GM12878 (cell line): ENCODE results near the gene GABRB1. TPM values are rescaled to one million over a fixed set of nuclear protein-coding genes. Genes with fewer than 3 reads are reported as not detected.

ENCODE experiments used
- ATAC-seq: fragments of 200-7000 bp; cut with Tn5 transposase; 3 replicates; pipeline ENCODE4 v1.9.1; 2020; ENCODE audit warnings: mild to moderate bottlenecking, moderate library complexity
- BruUV-seq: library from RNA; stranded (reverse); fragments of 400-500 nt; replicated peaks from 2 replicates; lab custom pipeline; 2021; lab: Mats Ljungman, UMichigan
- CTCF ChIA-PET: fragments of 300-600 bp; sonication (Branson Sonifier 250); formaldehyde crosslinking; extraction: SDS; loops from one replicate; lab custom pipeline; 2021; ENCODE audit warnings: inconsistent platforms; lab: Yijun Ruan, JAX
- POLR2A ChIA-PET: fragments of 350-600 bp; formaldehyde crosslinking; extraction: SDS; loops from one replicate; lab custom pipeline; 2021; ENCODE audit warnings: inconsistent platforms; lab: Charles Lee
- RAD21 ChIA-PET: fragments of 300-600 bp; sonication (Branson Sonifier 250); formaldehyde crosslinking; loops from one replicate; lab custom pipeline; 2023; ENCODE audit warnings: antibody characterized with exemption; ENCODE audit not compliant: unreplicated experiment; lab: Charles Lee
- SMC1A ChIA-PET: fragments of 300-600 bp; sonication (Branson Sonifier 250); formaldehyde crosslinking; loops from one replicate; lab custom pipeline; 2023; ENCODE audit not compliant: unreplicated experiment, uncharacterized antibody; lab: Charles Lee
- DNase-seq: peaks from one replicate; pipeline ENCODE4 v3.0.0-alpha.2; 2011; ENCODE audit warnings: low read depth, low spot score
- FAIRE-seq: peaks from 3 replicates; lab custom pipeline; 2011; peaks lifted over from hg19 to GRCh38; lab: Jason Lieb, UNC
- H2AFZ ChIP-seq: 2 replicates; pipeline ENCODE4 v1.6.0; 2011; ENCODE audit warnings: low read depth, low read length, control low read depth; ENCODE audit not compliant: control insufficient read depth
- H3K27ac ChIP-seq: 2 replicates; pipeline ENCODE4 v1.5.1; 2011; ENCODE audit warnings: control low read depth; ENCODE audit not compliant: control insufficient read depth, insufficient read depth
- H3K27me3 ChIP-seq, 2 experiments: replicated peaks in 1 of 2; 2 replicates each; pipeline versions ENCODE4 v1.6.0 to v1.6.1; 2011; ENCODE audit warnings: low read length in 1 of 2; ENCODE audit not compliant: control insufficient read depth in 2 of 2, insufficient read depth in 2 of 2
- H3K36me3 ChIP-seq, 2 experiments: 2 replicates each; pipeline ENCODE4 v1.5.1; 2011; ENCODE audit warnings: low read length in 1 of 2; ENCODE audit not compliant: control insufficient read depth in 2 of 2, insufficient read depth in 2 of 2
- H3K4me1 ChIP-seq: 2 replicates; pipeline ENCODE4 v1.6.1; 2011; ENCODE audit warnings: mild to moderate bottlenecking, low read length, moderate library complexity, mixed read lengths; ENCODE audit not compliant: control insufficient read depth, insufficient read depth
- H3K4me2 ChIP-seq: 2 replicates; pipeline ENCODE4 v1.6.0; 2011; ENCODE audit warnings: control low read depth; ENCODE audit not compliant: control insufficient read depth, insufficient read depth
- H3K4me3 ChIP-seq: fragments of 200-600 bp; sonication (generic); 2 replicates; pipeline ENCODE4 v1.5.1; 2016
- H3K79me2 ChIP-seq: 2 replicates; pipeline ENCODE4 v1.6.0; 2011; ENCODE audit warnings: low read length; ENCODE audit not compliant: control insufficient read depth, insufficient read depth
- H3K9ac ChIP-seq: 2 replicates; pipeline ENCODE4 v1.8.0; 2011; ENCODE audit warnings: low read length, control low read depth, mixed read lengths; ENCODE audit not compliant: control insufficient read depth, insufficient read depth
- H3K9me3 ChIP-seq: replicated peaks from 3 replicates; pipeline ENCODE4 v1.5.1; 2011; ENCODE audit warnings: mild to moderate bottlenecking, low read length; ENCODE audit not compliant: control insufficient read depth, insufficient read depth
- H4K20me1 ChIP-seq: 2 replicates; pipeline ENCODE4 v1.6.0; 2011; ENCODE audit not compliant: control insufficient read depth, insufficient read depth
- CEBPB ChIP-seq, 2 experiments: fragments of 150-350 bp in 1 of 2; IDR thresholded peaks; 2 replicates each; pipeline ENCODE4 v1.6.1; 2012 to 2014; ENCODE audit warnings: low read depth in 2 of 2, low read length in 2 of 2, borderline replicate concordance in 1 of 2, inconsistent platforms in 1 of 2
- CEBPZ ChIP-seq: fragments of 150-350 bp; IDR thresholded peaks from 2 replicates; pipeline ENCODE4 v1.6.1; 2016; ENCODE audit warnings: low read depth, low read length
- FOS ChIP-seq: IDR thresholded peaks from 3 replicates; pipeline ENCODE4 v1.6.1; 2011; ENCODE audit warnings: borderline replicate concordance; ENCODE audit not compliant: insufficient read length; ENCODE audit errors: extremely low read depth
- JUNB ChIP-seq: IDR thresholded peaks from 2 replicates; pipeline ENCODE4 v1.6.1; 2016; ENCODE audit warnings: antibody characterized with exemption, mild to moderate bottlenecking
- MLLT1 ChIP-seq: fragments of 450-650 bp; IDR thresholded peaks from 2 replicates; pipeline ENCODE4 v1.6.1; 2016; ENCODE audit warnings: mild to moderate bottlenecking
- POLR2AphosphoS5 ChIP-seq: IDR thresholded peaks from 2 replicates; pipeline ENCODE4 v1.6.1; 2011; ENCODE audit warnings: mild to moderate bottlenecking, low read length, inconsistent platforms
- RAD21 ChIP-seq: IDR thresholded peaks from 2 replicates; pipeline ENCODE4 v1.6.1; 2011; ENCODE audit warnings: mild to moderate bottlenecking, low read depth, low read length, moderate library complexity; ENCODE audit not compliant: insufficient read depth
- SREBF2 ChIP-seq: IDR thresholded peaks from 2 replicates; pipeline ENCODE4 v1.6.1; 2012; ENCODE audit warnings: mild to moderate bottlenecking, low read length
- TAF1 ChIP-seq: IDR thresholded peaks from 2 replicates; pipeline ENCODE4 v1.6.1; 2011; ENCODE audit warnings: mild to moderate bottlenecking, low read depth, low read length, borderline replicate concordance
- WGBS: methylation state at CpG from one replicate; pipeline ENCODE4 v1.1.6; 2016; ENCODE audit warnings: low lambda C conversion rate; ENCODE audit not compliant: insufficient replicate concordance, insufficient coverage; ENCODE audit errors: missing lambda C conversion rate; 5-methylcytosine and 5-hydroxymethylcytosine counted together
- in situ Hi-C: fragments of 300-500 bp; cut with MboI; formaldehyde crosslinking; loops from 9 replicates; pipeline ENCODE4 v1.14.3; 2018; ENCODE audit warnings: mixed read lengths
- intact Hi-C: fragments of 100-400 bp; cut with micrococcal nuclease; formaldehyde crosslinking; loops from one replicate; pipeline ENCODE4 v1.14.2; 2022; ENCODE audit not compliant: unreplicated experiment
- polyA plus RNA-seq, 11 experiments: library from polyadenylated mRNA; depleted of rRNA in 4 of 11; unstranded in 6 of 11; stranded (reverse) in 5 of 11; fragments of >200 nt; fragmentation: Nextera tagmentation in 4 of 11; fragmentation: Illumina TruSeq in 1 of 11; extraction: Ambion mirVana in 4 of 11; extraction: Trizol in 1 of 11; gene quantifications; 1 replicate in 1 of 11; 2 replicates in 10 of 11; pipeline versions ENCODE4 v1.2.1 to v1.2.3, GENCODE V29; 2011 to 2016; ENCODE audit warnings: inconsistent platforms in 2 of 11, missing spikeins in 2 of 11, low read depth in 1 of 11
- total RNA-seq, 4 experiments: library from RNA; depleted of rRNA in 3 of 4; stranded (reverse); fragments of >200 nt in 3 of 4; fragmentation: Illumina TruSeq in 1 of 4; extraction: Trizol in 1 of 4; gene quantifications; 2 replicates each; pipeline versions ENCODE4 v1.2.1 to v1.2.3, GENCODE V29; 2013 to 2021

The GABRB1 gene
- total and polyA plus RNA-seq, 10 of the 15 experiments (the other 5 are each of a cell fraction or from before 2014, with no cell fraction given) = 0.13 to 0.92 TPM; not detected in 8

- TF ChIP-seq SREBF2 (no peak), TAF1 (no peak)
Observed at GRCh38 chr4:47032405-47033106, 1.2 kb downstream of the GABRB1 start (continued).

GRCh38 chr4:47038263-47038662 is 6.9 kb downstream of the GABRB1 start:
- TF ChIP-seq JUNB = no peak
- POLR2A ChIA-PET = no interaction called here
- Histone ChIP-seq H3K79me2 (no peaks in the 10 kb centered on the region), H3K4me3 (no peak overlapping the region), H2AFZ (no peak overlapping the region), H4K20me1 (no peaks in the 10 kb centered on the region), H3K27me3 (no peaks in the 10 kb centered on the region; a peak in 1 of 4 replicates), H3K4me1 (no peaks in the 10 kb centered on the region), H3K4me2 (no peak overlapping the region), H3K27ac (no peak overlapping the region), H3K36me3 (no peaks in the 10 kb centered on the region), H3K9ac (no peak overlapping the region), H3K9me3 (no peaks in the 10 kb centered on the region)
- BruUV-seq = no TSS peak
- RAD21 ChIA-PET = interaction anchor here (1.6 kb wide), 1 partner anchor 82 kb away, joined by 3 read pairs; no protein-coding TSS in a partner anchor
- in situ Hi-C loops (no loop called here), intact Hi-C loops (no loop called here)
- DNase-seq (no peak), ATAC-seq (no peak), FAIRE-seq (no peak)
- CTCF ChIA-PET = interaction anchor here (3.0 to 6.3 kb wide), 2 partner anchors 84 to 105 kb away, joined by 14 to 79 read pairs; no protein-coding TSS in a partner anchor
- 52% methylated on average over 1 of the region's 1 CpG for WGBS
- SMC1A ChIA-PET = interaction anchor here (1.3 to 1.7 kb wide), 3 partner anchors 38 to 95 kb away, joined by 3 to 4 read pairs (median 3); no protein-coding TSS in a partner anchor

- Histone ChIP-seq H3K27ac (no peak overlapping the region), H3K4me1 (no peaks in the 10 kb centered on the region), H3K4me2 (no peak overlapping the region), H3K4me3 (no peak overlapping the region), H2AFZ (no peak overlapping the region), H3K27me3 (no peaks in the 10 kb centered on the region; a peak in 1 of 4 replicates), H3K9me3 (no peaks in the 10 kb centered on the region), H3K36me3 (no peaks in the 10 kb centered on the region), H3K9ac (no peak overlapping the region), H4K20me1 (no peaks in the 10 kb centered on the region), H3K79me2 (no peaks in the 10 kb centered on the region)
- RAD21 ChIA-PET = interaction anchor here (1.0 kb wide), 1 partner anchor 82 kb away, joined by 5 read pairs; no protein-coding TSS in a partner anchor
- 32% methylated on average over 3 of the region's 3 CpGs for WGBS
- POLR2A ChIA-PET = no interaction called here
- in situ Hi-C loops (no loop called here), intact Hi-C loops (no loop called here)
- no peak for FAIRE-seq
- CTCF ChIA-PET = interaction anchor here (1.6 to 2.1 kb wide), 2 partner anchors 79 to 81 kb away, joined by 5 to 7 read pairs; no protein-coding TSS in a partner anchor
- BruUV-seq = no TSS peak
- SMC1A ChIA-PET = interaction anchor here (0.6 to 1.8 kb wide), 7 partner anchors 9 to 196 kb away, joined by 3 to 8 read pairs (median 3); no protein-coding TSS in a partner anchor
- DNase-seq = no peak
- ATAC-seq = no peak
- TF ChIP-seq RAD21 = no peak
- no peak for TF ChIP-seq CEBPZ
- no peak for TF ChIP-seq POLR2AphosphoS5
- TF ChIP-seq CEBPB (IDR thresholded peaks at IDR 0.05; ENCODE audit: borderline replicate concordance in 1 of 2, low read depth in 2 of 2, low read length in 2 of 2) = no peak
- no peak for TF ChIP-seq MLLT1
- no peak for TF ChIP-seq FOS
Observed at GRCh38 chr4:47040828-47041227, 9.5 kb downstream of the GABRB1 start.
